GM18507 (cell line): ENCODE measurements around the gene FAM89B.

Experiments used
- DNase-seq: peaks from one replicate; pipeline ENCODE4 v3.0.0; 2011; ENCODE audit warnings: low read depth; ENCODE audit not compliant: insufficient read length; ENCODE audit errors: extremely low spot score
- FAIRE-seq: peaks from 2 replicates; lab custom pipeline; 2011; peaks lifted over from hg19 to GRCh38; lab: Jason Lieb, UNC

Gene FAM89B

DNA sequence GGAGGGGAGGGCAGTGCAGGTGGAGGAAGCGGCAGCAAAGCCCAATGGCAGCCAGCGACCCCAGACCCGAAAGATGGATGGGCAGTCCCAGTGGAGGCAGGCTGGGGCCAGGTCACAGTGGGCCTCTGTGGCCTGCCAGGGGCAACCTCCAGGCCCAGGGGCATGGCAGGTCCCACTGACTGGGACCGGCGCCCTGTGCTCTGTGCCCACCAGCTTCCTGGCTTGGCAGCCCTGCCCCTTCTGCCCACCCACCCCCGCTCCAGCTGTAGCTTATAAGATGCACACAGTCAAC lies 27.6 kb downstream of the FAM89B start:
- FAIRE-seq (no peak), DNase-seq (no peak)

DNA sequence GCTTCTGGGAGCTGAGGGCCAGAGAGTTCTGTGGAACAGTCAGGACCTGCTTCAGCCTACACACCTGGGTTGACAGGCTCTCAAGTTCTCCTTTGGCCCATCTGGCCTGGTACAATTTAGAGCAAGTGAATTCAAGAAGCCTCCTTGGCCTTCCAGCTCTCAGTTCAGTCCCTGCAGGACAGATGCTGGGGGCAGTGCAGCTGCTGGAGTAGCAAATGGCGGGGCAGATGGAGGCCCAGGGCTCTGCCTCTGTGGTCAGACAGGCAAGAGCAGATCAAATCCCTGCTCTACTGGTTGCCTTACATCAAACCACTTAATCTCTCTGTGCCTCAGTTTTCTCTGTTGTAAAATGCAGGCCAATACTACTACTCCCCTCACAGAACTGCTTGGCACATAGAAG lies 31.9 kb downstream of the FAM89B start:
- FAIRE-seq: no peak
- DNase-seq: no peak

DNA sequence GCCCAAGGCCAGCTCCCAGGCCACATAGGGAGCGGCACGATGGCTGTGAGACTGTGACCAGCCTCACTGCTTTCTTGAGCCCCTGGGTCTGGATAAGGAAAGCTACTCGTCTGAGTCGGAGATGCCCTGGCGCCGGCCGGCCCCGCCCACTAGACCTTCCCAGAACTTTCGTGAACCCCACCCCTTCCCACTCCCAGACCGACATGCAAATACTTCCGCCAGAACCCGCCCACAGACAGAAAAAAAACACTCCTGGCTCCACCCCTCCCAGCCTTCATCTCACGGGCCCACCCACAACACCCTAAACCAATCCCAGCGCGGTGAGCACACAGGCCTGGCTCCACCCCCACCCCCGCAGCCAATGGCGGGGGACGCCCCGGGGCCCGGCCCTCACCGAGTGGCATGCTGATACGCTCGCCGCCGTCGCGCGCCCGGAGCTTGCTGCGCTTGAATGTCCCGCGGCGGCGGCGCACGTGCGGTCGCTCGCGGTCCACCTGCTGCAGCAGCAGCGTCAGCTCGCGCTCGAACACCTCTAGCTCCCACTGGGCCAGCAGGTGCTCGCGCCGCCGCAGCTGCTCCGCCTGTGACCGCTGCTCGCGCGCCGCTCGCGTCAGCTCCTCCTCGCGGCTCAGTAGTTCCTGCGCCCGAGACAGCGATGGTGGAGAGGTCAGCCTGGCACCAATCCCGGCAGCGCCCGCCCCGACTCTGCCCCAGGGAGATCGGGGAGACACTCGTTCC lies 34.7 kb downstream of the FAM89B start:
- no peak for FAIRE-seq
- no peak for DNase-seq

DNA sequence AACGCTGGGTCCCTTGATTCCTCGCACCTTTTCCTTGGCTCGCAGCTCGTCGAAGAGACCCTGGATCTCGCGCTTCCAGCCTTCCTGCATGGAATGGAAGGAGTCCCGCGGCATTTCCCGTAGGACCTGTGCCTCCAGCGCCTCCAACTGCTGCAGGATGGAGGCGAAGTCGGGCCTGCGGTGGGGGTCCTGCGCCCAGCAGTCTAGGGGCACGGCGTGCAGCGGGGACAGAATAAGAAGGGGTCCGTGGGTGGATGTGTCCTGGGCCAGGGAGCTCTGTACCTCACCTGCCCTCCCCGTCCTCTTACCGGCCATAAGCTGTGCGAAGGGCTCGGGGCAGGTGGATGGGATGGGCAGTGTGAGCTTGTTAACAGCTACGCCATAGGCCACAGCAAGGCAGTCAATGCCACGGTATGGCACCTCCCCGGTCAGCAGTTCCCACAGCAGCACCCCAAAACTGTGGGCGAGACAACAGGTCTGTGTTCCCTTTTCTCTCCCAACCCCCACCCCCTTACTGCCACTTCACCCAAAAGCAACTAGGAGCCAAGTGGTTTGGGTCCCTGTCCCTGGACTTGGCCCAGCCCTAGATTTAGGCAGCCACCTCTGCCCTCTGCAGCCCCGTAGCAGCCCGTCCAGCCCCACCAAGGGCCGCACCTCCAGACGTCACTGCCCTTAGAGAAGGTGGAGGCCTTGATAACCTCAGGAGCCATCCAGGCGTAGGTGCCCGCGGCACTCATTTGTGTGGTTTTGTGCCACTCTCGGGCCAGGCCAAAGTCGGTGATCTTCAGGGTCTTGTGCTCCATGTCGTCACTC lies 35.5 kb downstream of the FAM89B start:
- DNase-seq: no peak
- no peak for FAIRE-seq

DNA sequence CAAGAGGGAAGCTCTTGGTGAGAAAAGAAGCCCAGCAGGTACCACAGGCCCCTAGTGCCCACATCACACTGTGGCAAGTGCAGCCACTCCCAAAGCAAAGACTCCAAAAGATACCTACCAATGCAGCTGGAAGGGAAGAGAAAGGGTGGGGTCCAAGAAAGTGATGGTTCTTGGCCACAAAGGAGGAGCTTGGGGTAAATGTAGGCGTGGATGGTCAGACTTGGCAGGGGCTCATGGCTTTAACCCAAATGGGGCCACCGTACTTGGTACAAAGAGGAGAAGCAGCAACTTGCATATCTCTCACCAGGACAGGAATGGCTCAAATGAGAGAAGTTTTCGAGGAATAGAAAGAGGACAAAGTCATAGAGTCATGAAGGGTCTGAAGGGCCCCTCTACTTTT lies 36.9 kb downstream of the FAM89B start:
- FAIRE-seq (no peak), DNase-seq (no peak)

DNA sequence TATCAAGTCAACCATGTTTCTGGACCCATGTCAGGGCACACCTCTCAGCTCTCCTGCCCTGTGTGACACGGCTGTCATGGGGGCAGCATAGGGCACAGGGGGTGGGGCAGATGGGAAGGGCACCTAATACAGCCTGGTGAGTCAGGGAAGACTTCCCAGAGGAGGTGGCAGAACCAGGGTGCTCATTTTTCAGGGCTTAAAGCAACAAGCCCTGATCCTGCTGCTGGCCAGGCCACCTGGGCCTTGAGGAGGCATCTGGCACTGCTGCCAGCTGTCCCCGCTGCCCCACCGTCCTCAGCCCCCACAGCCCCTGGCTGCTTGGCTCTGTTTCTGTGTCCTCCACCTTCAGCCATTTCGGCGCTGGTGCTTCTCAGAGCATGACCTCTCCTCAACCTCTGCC lies 37.3 kb downstream of the FAM89B start:
- FAIRE-seq (no peak), DNase-seq (no peak)

DNA sequence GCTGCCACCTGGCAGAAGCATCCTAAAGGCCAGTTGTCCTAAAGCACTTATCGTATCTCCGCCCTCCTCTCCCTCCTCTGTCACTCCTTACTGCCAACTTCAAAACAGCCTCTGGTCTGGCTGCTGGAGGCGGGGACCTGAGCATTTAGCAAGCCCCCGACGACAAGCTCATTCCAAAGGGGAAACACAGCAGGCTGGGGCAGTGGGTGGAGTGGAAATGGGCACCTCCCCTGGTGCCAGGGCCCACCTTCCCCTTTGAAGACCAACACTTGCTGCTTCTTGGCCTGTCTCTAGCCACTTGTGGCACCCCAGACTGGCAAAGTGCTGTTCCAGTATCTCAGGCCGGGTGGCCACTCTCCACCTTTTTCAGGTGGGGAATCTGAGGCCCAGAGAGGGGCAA lies 38.1 kb downstream of the FAM89B start:
- FAIRE-seq (no peak), DNase-seq (no peak)

DNA sequence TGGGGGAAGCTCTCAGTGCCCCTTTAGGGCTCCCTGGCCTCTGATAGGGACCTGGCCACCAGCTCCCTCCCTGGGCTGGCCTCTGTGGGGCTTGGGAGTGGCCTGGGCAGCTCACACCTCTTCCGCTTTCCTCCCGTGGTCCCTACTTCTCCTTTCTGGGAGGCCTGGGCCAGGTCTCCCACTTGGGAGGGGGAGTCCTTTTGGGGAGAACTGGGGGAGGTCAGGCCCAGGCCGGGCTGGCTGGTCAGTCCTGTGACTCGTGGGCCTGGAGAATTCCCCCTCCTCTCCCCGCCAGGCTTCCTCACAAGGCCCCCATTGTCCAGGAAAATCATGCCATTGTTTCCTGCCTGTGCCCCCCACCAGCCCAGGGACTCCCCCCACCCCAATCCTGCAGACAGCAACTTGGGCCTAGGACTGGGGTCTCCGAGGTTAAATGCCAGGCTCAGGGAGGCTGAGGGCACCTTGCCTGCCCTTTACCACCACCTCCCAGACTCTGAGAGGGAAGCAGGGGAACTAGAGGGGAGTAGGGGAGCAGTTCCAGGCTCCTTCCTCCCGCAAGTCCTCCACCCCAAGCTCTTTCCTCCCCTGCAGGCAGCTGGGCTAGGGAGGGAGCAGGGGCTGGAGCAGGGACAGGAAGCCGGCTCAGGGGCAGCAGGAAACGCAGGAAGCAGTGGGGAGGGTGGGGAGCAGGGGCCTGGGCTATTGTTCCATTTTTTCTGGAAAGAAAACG lies 38.9 kb downstream of the FAM89B start:
- DNase-seq (no peak), FAIRE-seq (no peak)

DNA sequence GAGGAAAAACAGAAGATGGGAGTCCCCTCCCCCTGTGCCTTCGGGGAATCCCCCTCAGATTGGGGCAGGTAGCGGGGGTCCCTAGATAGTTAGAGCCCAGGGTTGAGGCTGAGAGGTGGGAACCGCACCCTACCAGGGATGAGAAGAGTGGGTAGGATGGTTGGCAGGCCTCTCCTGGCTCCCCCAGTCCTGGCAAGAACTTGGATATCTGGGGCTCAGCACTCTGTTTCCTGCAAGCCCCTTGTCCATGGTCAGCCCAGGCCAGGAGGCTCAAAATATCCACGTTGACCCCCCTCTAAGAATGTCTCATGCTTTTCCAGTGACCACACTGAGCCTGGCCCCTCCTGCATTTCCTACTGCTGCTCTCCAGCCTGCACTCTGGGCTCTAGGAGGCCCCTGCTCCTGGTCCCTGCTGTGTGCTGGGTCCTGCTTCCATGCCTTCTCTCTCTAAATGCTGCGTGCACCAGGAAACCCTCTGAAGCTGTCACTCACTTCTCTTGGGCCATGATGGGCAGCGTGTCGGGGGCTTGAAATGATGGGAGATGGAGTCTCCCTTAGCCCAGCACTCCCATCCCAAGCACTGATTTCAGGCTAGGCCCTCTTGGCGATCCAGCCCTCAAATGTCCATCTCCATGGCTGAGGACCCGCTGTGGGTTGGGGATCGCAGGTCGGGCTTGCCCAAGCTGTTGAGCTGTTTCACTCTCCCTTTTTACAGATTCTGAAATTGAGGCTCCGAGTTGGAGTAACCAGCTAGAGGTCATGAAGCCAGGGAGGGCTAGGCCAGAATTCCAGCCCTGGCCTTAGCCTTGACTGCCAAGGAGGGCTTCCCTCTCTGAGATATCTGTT lies 39.6 kb downstream of the FAM89B start:
- DNase-seq: no peak
- FAIRE-seq: no peak

DNA sequence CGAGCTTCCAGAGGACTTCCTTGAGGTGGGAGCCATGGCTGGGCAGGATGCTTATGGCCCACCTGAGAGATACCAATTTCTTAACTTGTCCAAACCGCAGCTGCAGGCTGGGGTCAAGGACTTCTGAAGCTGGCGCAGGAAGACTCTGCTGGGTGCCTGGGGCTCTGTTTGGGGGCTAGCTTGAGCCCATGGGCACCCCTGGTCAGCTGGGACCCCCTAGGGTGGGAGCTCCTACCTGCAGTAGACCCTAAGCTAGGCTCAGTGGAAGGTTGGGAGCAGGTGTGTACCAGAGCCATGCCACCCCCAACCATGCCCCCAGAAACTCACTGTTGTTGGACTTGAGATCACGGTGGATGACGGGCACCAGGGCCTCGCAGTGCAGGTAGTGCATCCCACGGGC lies 40.4 kb downstream of the FAM89B start:
- DNase-seq (no peak), FAIRE-seq (no peak)

DNA sequence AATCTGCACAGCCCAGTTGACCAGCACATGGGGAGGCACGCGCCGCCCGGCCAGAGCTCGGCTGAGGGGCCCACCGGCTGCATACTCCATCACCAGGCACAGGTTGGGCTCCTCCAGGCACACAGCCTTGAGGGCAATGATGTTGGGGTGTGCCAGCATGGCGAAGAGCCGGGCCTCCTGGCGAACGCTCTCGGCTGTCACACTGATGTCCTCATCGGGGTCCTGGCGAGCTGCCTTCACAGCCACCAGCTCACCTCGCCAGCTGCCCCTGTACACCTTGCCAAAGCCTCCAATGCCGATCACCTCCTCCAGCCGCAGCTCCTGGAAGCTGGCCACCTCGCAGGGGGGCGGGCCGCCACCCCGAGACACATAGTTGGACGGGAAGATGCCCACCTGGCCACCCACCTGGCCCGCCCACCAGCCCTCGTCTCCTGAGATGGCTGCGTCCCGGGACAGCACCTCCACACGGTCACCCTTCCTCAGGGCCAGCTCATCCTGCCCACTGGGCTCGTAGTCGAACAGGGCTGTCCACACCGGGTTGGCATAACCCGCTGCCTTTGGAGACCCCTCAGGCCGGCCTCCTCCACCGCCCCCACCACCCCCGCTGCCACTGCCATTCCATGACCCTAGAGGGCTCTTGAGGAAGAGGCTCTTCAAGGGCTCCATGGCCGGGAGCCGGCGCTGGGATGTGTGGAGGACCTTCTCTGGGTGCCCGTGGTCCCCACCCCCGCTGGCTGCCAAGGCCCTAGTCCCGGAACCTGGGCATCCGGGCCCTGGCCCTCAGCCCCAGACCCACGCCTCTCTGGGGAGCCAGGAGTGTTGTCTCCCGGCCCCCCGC lies 41.0 kb downstream of the FAM89B start:
- no peak for FAIRE-seq
- DNase-seq: no peak

DNA sequence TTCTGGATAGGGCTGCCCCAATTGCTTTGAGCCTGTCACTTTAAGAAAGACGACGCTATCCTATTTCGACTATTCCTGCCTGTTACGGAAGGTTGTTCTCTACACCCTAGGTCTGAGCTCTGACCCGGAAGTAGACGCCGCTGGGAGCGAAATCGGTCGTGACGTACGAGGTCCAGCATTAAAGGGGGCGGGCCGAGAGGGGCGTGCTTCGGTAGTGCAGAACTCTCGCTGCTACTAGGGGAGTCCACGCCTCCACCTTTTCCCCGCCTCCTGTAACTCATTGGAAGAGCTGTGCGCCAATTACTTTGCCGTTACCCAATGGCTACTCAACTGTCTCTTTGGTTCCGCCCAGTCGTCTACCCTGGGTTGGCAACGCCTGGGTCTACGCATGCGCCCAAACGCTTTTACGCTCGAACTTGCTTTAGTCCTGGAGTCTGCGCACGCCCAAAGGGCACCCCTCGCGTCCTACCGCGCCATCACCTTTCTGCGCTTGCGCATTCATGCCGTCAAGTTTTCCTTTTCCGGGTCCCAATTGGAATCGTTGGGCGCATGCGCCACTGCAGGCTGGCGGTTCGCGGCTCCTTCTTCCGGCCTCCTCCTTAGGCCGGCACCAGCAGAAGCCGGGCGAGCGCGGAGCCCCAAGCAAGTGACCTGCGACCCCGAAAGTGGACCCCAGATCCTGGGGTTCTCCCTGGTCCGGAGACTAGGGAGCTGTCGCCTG lies 43.1 kb downstream of the FAM89B start, which contains the start of gene PCNX3:
Gene PCNX3 (plus strand): TSS at position 548 of the 721 bp plus-strand sequence. CDS start 536 bp downstream, outside the sequence.
- FAIRE-seq (peak; percentile 100), DNase-seq (peak; percentile 100)

DNA sequence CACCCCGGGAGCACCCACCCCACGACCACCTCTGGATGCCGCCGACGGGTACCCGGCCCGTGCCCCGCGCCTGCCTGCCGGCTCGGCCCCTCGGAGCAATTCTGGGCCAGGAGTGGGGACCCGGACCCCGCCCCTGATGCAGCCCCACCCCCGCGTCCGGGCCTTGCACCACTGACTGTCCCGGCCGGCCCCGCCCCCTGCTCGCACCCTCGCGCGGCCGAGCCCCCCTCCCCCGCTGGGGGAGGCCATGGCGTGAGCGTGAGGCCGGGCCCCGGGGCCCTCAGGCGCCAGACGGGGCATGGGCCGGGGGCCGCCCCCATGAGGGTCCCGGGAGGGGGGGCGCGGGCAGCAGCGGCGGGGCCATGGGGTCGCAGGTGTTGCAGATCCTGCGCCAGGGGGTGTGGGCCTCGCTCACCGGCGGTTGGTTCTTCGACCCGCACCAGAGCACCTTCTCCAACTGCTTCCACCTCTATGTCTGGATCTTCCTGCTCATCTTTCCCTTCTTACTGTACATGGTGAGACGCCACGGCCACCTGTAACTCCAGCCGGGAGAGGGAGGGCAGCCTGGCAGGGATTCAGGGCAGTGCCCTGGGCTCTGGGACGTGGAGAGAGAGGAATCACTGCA lies 43.7 kb downstream of the FAM89B start:
- no peak for DNase-seq

DNA sequence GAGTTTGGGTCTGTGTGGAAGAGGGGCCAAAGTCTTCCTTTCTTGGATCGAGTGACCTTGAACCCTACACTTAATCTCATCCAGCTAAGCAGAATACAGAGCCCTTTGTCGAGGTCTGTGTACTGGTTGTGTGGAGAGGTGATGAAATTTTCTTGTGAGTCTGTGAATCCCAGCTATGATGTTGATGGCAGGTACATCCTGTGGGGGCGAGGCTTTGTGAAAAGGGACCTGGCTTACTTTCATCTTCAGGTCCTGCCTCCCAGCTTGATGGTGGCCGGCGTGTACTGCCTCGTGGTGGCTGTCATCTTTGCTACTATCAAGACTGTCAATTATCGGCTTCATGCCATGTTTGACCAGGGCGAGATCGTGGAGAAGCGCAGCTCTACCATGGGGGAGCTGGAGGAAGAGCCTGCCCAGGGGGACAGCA lies 44.2 kb downstream of the FAM89B start:
- DNase-seq (no peak), FAIRE-seq (no peak)

More for the DNA sequence above, 43.7 kb downstream of the FAM89B start:
- FAIRE-seq: no peak

DNA sequence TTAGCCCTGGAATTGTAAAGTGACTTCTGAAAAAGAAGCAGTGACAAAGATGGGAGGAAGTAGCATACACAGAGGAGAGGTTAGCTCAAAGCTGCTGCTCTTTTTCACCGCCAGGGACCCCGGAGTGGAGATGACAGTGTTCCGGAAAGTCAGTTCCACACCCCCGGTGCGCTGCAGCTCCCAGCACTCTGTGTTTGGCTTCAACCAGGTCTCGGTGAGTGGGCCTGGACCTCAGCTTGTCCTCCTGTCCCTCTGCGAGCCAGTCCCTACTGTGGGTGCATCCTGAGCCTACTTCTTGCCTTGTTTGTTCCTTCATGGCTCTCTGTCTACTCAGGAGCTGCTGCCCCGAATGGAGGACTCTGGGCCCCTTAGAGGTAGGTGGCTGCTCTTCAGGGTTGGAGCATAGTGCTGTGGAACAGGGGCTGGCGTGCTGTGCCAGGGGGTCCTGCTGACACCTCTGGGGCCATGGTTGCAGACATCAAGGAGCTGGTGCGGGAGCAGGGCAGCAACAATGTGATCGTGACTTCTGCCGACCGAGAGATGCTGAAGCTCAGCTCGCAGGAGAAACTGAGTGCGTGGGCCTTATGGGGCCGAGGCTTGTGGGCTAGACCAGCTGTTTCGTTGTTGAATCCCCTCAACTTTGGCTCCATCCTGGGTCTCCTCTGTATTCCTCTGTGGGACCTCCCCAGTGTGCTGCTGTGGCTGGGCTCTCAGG lies 45.0 kb downstream of the FAM89B start:
- DNase-seq (no peak), FAIRE-seq (no peak)

DNA sequence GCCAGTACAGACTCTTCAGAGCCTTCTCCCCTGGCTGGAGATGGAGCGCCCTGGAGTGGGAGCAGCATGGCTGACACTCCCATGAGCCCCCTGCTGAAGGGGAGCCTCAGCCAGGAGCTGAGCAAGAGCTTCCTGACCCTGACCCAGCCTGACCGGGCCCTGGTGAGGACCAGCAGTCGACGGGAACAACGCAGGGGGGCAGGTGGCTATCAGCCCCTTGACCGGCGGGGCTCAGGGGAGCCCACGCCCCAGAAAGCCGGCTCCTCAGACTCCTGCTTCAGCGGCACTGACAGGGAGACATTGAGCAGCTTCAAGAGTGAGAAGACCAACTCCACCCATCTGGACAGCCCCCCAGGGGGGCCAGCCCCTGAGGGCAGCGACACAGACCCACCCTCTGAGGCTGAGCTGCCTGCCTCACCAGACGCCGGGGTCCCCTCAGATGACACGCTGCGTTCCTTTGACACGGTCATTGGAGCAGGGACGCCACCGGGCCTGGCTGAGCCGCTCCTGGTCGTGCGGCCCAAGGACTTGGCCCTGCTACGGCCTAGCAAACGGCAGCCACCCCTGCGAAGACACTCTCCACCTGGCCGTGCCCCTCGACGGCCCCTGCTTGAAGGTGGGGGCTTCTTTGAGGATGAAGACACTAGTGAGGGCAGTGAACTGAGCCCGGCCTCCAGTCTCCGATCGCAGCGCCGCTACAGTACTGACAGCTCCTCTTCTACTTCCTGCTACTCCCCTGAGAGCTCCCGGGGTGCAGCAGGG lies 45.8 kb downstream of the FAM89B start:
- no peak for DNase-seq
- FAIRE-seq: no peak
